ENCODE measurements around the gene UBE3B. TPM values are rescaled to one million over a fixed set of nuclear protein-coding genes. Genes with fewer than 3 reads are reported as not detected.

UBE3B gene
- total RNA-seq, 1 donor from 2014 or later, result 36.9 TPM

GRCh38 chr12:109448707-109449390 is 28.6 kb upstream of the UBE3B start:
- TF ChIP-seq CTCF (IDR thresholded peaks at IDR 0.05), result no peak
- H3K27me3 Mint-ChIP-seq, result no peaks in the 10 kb centered on the region
- ChIA-PET CTCF (interaction anchor here (1.5 kb wide), 1 partner anchor 16 kb away, joined by 5 read pairs; no protein-coding TSS in a partner anchor), POLR2A (no interaction called here)
- no peak for ATAC-seq (ENCODE audit: low read depth)
- intact Hi-C loops (cut with micrococcal nuclease), result no loop called here
- no peak overlapping the region for H3K4me3 Mint-ChIP-seq
- no peak for DNase-seq
- no peak overlapping the region for H3K27ac Mint-ChIP-seq
- no peaks in the 10 kb centered on the region for H3K4me1 Mint-ChIP-seq
- no peaks in the 10 kb centered on the region for H3K9me3 Mint-ChIP-seq
- peaks cover 74% of the 10 kb centered on the region for H3K36me3 Mint-ChIP-seq (ENCODE audit: low read depth)

- ChIA-PET CTCF (no interaction called here), POLR2A (no interaction called here)
- no peaks in the 10 kb centered on the region for H3K9me3 Mint-ChIP-seq
- ATAC-seq (ENCODE audit: low read depth) (no peak), DNase-seq (no peak)
- intact Hi-C loops (cut with micrococcal nuclease), result no loop called here
- H3K4me3 Mint-ChIP-seq, result no peak overlapping the region
- no peak overlapping the region for H3K27ac Mint-ChIP-seq
- peaks cover 76% of the 10 kb centered on the region for H3K36me3 Mint-ChIP-seq (ENCODE audit: low read depth)
- TF ChIP-seq CTCF (IDR thresholded peaks at IDR 0.05), result no peak
- no peaks in the 10 kb centered on the region for H3K4me1 Mint-ChIP-seq
- no peaks in the 10 kb centered on the region for H3K27me3 Mint-ChIP-seq
Observed at GRCh38 chr12:109449845-109450532, 27.4 kb upstream of the UBE3B start.

- H3K4me1 Mint-ChIP-seq, result no peaks in the 10 kb centered on the region
- no peak for TF ChIP-seq CTCF (IDR thresholded peaks at IDR 0.05)
- H3K27ac Mint-ChIP-seq, result no peak overlapping the region
- ChIA-PET CTCF (no interaction called here), POLR2A (no interaction called here)
- H3K9me3 Mint-ChIP-seq, result no peaks in the 10 kb centered on the region
- intact Hi-C loops (cut with micrococcal nuclease), result no loop called here
- H3K36me3 Mint-ChIP-seq (ENCODE audit: low read depth), result peaks cover 78% of the 10 kb centered on the region
- DNase-seq, result no peak
- no peaks in the 10 kb centered on the region for H3K27me3 Mint-ChIP-seq
- H3K4me3 Mint-ChIP-seq, result no peak overlapping the region
- no peak for ATAC-seq (ENCODE audit: low read depth)
Observed at GRCh38 chr12:109450980-109451379, 26.5 kb upstream of the UBE3B start.

- TF ChIP-seq CTCF (IDR thresholded peaks at IDR 0.05), result no peak
- Mint-ChIP-seq H3K27ac (no peak overlapping the region), H3K36me3 (ENCODE audit: low read depth) (peaks cover 79% of the 10 kb centered on the region), H3K4me3 (no peak overlapping the region), H3K27me3 (no peaks in the 10 kb centered on the region), H3K4me1 (no peaks in the 10 kb centered on the region), H3K9me3 (no peaks in the 10 kb centered on the region)
- ATAC-seq (ENCODE audit: low read depth) (no peak), DNase-seq (no peak)
- ChIA-PET POLR2A (no interaction called here), CTCF (no interaction called here)
- intact Hi-C loops (cut with micrococcal nuclease), result no loop called here
Observed at GRCh38 chr12:109451400-109451799, 26.0 kb upstream of the UBE3B start.

- peaks cover 82% of the 10 kb centered on the region for H3K36me3 Mint-ChIP-seq (ENCODE audit: low read depth)
- H3K27me3 Mint-ChIP-seq, result no peaks in the 10 kb centered on the region
- DNase-seq (no peak), ATAC-seq (ENCODE audit: low read depth) (no peak)
- no peak for TF ChIP-seq CTCF (IDR thresholded peaks at IDR 0.05)
- intact Hi-C loops (cut with micrococcal nuclease), result no loop called here
- ChIA-PET POLR2A (no interaction called here), CTCF (no interaction called here)
- H3K27ac Mint-ChIP-seq, result no peak overlapping the region
- no peaks in the 10 kb centered on the region for H3K9me3 Mint-ChIP-seq
- H3K4me1 Mint-ChIP-seq, result no peaks in the 10 kb centered on the region
- H3K4me3 Mint-ChIP-seq, result no peak overlapping the region
Observed at GRCh38 chr12:109452489-109452888, 24.9 kb upstream of the UBE3B start.

Measured in activated B cell treated with CpG ODN at 0.5 μM for 24 hours (primary cell).